ENCODE measurements around the gene GSTM1. TPM values are rescaled to one million over a fixed set of nuclear protein-coding genes. Genes with fewer than 3 reads are reported as not detected.
"Not testable (repeated sequence)": the region's sequence is repeated elsewhere in the genome, so short reads cannot be mapped to it uniquely, and the experiment has no call there.

Gene GSTM1
- polyA plus RNA-seq, 3 donors = 13.5 to 27.7 TPM; not detected in 1

DNA sequence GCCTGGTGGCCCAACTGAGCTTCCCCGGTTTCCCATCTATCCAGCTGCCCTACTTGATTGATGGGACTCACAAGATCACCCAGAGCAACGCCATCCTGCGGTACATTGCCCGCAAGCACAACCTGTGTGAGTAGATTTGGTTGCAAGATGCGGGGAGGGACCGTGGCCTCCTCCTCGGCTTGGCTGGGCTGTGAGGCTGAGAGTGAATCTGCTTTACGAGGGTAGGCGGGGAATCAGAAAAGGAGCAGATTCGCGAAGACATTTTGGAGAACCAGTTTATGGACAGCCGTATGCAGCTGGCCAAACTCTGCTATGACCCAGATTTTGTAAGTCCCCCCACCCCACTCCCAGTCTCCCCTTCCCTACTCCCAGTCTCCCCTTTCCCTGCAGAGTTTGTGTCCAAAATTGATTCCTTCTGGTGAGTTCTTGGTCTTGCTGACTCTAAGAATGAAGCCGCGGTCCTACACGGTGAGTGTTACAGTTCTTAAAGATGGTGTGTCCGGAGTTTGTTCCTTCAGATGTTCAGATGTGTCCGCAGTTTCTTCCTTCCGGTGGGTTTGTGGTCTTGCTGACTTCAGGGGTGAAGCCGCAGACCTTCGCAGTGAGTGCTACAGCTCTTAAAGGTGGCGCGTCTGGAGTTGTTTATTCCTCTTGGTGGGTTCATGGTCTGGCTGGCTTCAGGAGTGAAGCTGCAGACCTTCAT lies 18.2 kb upstream of the GSTM1 start:
- Histone ChIP-seq H3K36me3 (replicated peaks in 1 of 2; ENCODE audit: control insufficient read depth in 1 of 2, insufficient read depth in 2 of 2, low read length in 2 of 2) (no peaks in the 10 kb centered on the region), H3K9ac (ENCODE audit: insufficient read depth, low read length, poor library complexity, severe bottlenecking) (no peak overlapping the region), H3K4me1 (ENCODE audit: control insufficient read depth in 1 of 2, insufficient read depth in 2 of 2, low read length in 2 of 2) (peaks cover 9 to 12% of the 10 kb centered on the region in 2 donors), H3K27me3 (ENCODE audit: control insufficient read depth in 2 of 2, insufficient read depth in 2 of 2, low read length in 2 of 2) (no peaks in the 10 kb centered on the region), H3K4me2 (replicated peaks; ENCODE audit: extremely low read depth, low read length, poor library complexity, severe bottlenecking) (peak overlapping the region; percentile 33), H3K9me3 (replicated peaks in 1 of 2; ENCODE audit: control insufficient read depth in 1 of 2, insufficient read depth in 1 of 2, low read length in 2 of 2) (no peaks in the 10 kb centered on the region), H4K20me1 (ENCODE audit: insufficient read depth, low read length) (no peaks in the 10 kb centered on the region), H2AFZ (ENCODE audit: insufficient read depth, low read depth, low read length, poor library complexity, severe bottlenecking) (peak overlapping the region; percentile 38), H3K4me3 (replicated peaks in 1 of 3; ENCODE audit: low read depth in 2 of 3, low read length in 3 of 3) (no peak overlapping the region), H3K27ac (ENCODE audit: low read depth in 1 of 2, low read length in 2 of 2) (no peak overlapping the region), H3K79me2 (ENCODE audit: insufficient read depth, low read length) (no peaks in the 10 kb centered on the region)
- 63% methylated on average over 16 of the region's 22 CpGs for WGBS (ENCODE audit: insufficient coverage)
- H3K27ac Mint-ChIP-seq = peak overlapping the region in 1 of 7 donors; percentile 68
- TF ChIP-seq, protein P1, sequence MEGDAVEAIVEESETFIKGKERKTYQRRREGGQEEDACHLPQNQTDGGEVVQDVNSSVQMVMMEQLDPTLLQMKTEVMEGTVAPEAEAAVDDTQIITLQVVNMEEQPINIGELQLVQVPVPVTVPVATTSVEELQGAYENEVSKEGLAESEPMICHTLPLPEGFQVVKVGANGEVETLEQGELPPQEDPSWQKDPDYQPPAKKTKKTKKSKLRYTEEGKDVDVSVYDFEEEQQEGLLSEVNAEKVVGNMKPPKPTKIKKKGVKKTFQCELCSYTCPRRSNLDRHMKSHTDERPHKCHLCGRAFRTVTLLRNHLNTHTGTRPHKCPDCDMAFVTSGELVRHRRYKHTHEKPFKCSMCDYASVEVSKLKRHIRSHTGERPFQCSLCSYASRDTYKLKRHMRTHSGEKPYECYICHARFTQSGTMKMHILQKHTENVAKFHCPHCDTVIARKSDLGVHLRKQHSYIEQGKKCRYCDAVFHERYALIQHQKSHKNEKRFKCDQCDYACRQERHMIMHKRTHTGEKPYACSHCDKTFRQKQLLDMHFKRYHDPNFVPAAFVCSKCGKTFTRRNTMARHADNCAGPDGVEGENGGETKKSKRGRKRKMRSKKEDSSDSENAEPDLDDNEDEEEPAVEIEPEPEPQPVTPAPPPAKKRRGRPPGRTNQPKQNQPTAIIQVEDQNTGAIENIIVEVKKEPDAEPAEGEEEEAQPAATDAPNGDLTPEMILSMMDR (IDR thresholded peaks at IDR 0.05) = no peak
- intact Hi-C loops (cut with micrococcal nuclease) = no loop called here
- H3K9me3 Mint-ChIP-seq = peaks cover 0 to 8% (median 0%) of the 10 kb centered on the region in 7 donors
- no peak for DNase-seq
- peaks cover 22% of the 10 kb centered on the region for H3K4me1 Mint-ChIP-seq
- H3K4me3 Mint-ChIP-seq = peak overlapping the region; percentile 51 to 76
- peaks cover 2 to 3% of the 10 kb centered on the region in 2 donors for H3K36me3 Mint-ChIP-seq
- H3K27me3 Mint-ChIP-seq (ENCODE audit: low read depth in 3 of 3) = peaks cover 3 to 10% (median 4%) of the 10 kb centered on the region in 3 donors

DNA sequence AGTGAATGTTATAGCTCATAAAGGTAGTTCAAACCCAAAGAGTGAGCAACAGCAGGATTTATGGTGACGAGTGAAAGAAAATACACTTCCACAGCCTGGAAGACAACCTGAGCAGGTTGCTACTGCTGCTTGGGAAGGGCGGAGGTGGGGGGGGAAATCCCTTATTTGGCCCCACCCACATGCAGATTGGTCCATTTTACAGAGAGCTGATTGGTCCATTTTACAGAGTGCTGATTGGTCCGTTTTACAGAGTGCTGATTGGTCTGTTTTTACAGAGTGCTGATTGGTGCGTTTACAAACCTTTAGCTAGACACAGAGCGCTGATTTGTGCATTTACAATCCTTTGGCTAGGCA lies 17.7 kb upstream of the GSTM1 start:
- H3K9ac ChIP-seq (ENCODE audit: insufficient read depth, low read length, poor library complexity, severe bottlenecking); H3K9me3 ChIP-seq (replicated peaks in 1 of 2; ENCODE audit: control insufficient read depth in 1 of 2, insufficient read depth in 1 of 2, low read length in 2 of 2); H3K27me3 ChIP-seq (ENCODE audit: control insufficient read depth in 2 of 2, insufficient read depth in 2 of 2, low read length in 2 of 2); intact Hi-C loops (cut with micrococcal nuclease); H3K36me3 ChIP-seq (replicated peaks in 1 of 2; ENCODE audit: control insufficient read depth in 1 of 2, insufficient read depth in 2 of 2, low read length in 2 of 2); H3K79me2 ChIP-seq (ENCODE audit: insufficient read depth, low read length); H3K9me3 Mint-ChIP-seq; H3K4me2 ChIP-seq (replicated peaks; ENCODE audit: extremely low read depth, low read length, poor library complexity, severe bottlenecking); DNase-seq; H3K27ac ChIP-seq (ENCODE audit: low read depth in 1 of 2, low read length in 2 of 2); H3K36me3 Mint-ChIP-seq; H3K27ac Mint-ChIP-seq; H3K4me3 ChIP-seq (replicated peaks in 1 of 3; ENCODE audit: low read depth in 2 of 3, low read length in 3 of 3); H4K20me1 ChIP-seq (ENCODE audit: insufficient read depth, low read length): not testable (repeated sequence)
- peaks cover 22% of the 10 kb centered on the region for H3K4me1 Mint-ChIP-seq
- Histone ChIP-seq H3K4me1 (ENCODE audit: control insufficient read depth in 1 of 2, insufficient read depth in 2 of 2, low read length in 2 of 2) (peaks cover 9 to 12% of the 10 kb centered on the region in 2 donors), H2AFZ (ENCODE audit: insufficient read depth, low read depth, low read length, poor library complexity, severe bottlenecking) (peak overlapping the region; percentile 38)
- 100% methylated on average over 1 of the region's 5 CpGs for WGBS (ENCODE audit: insufficient coverage)
- H3K27me3 Mint-ChIP-seq (ENCODE audit: low read depth in 3 of 3) = peaks cover 3 to 10% (median 4%) of the 10 kb centered on the region in 3 donors
- H3K4me3 Mint-ChIP-seq = peak overlapping the region; percentile 51 to 76

All from CD14-positive monocyte (primary cell).